HCT116 (cell line): ENCODE data around the gene DOC2A.

Experiments
- YY1 ChIP-seq: IDR thresholded peaks from 2 replicates; pipeline ENCODE4 v1.6.1; 2011; ENCODE audit warnings: low read length, low read depth, moderate library complexity, mild to moderate bottlenecking; ENCODE audit not compliant: insufficient replicate concordance; ENCODE audit errors: extremely low read depth
- TF ChIP-seq, protein P1 (sequence below), 3 experiments: fragments of 200-600 bp in 1 of 3; sonication (generic) in 1 of 3; IDR thresholded peaks in 2 of 3; conservative IDR thresholded peaks in 1 of 3; 2 replicates each; pipeline ENCODE4 v1.5.1; 2012 to 2017; ENCODE audit warnings: low read depth in 2 of 3, low read length in 2 of 3, antibody characterized with exemption in 1 of 3, borderline replicate concordance in 1 of 3, control low read depth in 1 of 3, mild to moderate bottlenecking in 1 of 3, mixed read lengths in 1 of 3, mixed run types in 1 of 3, moderate library complexity in 1 of 3; ENCODE audit not compliant: insufficient read depth in 1 of 3
- TF ChIP-seq, protein P2 (sequence below): IDR thresholded peaks from 2 replicates; pipeline ENCODE4 v1.6.1; 2012; ENCODE audit warnings: low read depth
- TF ChIP-seq, protein P3 (sequence below): IDR thresholded peaks from 2 replicates; pipeline ENCODE4 v1.6.1; 2012
- TF ChIP-seq, protein P4 (sequence below): IDR thresholded peaks from 2 replicates; pipeline ENCODE4 v1.6.1; 2012

DNA sequence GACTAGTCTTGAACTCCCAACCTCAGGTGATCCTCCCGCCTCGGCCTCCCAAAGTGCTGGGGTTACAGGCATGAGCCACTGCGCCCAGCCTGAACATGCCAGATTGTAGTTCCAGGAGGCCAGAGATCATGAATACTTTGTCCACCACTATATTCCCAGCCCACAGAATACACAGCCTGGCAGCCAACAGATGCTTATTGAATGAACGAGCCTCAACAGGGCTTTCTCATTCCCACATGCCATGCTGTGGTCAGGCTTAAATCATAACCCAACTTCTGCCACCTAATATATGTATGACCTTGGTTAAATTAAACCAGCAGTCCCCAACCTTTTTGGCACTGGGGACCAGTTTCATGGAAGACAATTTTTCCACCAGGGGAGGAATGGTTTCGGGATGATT, 52.1 kb downstream of the DOC2A start:
- TF ChIP-seq, protein P1, sequence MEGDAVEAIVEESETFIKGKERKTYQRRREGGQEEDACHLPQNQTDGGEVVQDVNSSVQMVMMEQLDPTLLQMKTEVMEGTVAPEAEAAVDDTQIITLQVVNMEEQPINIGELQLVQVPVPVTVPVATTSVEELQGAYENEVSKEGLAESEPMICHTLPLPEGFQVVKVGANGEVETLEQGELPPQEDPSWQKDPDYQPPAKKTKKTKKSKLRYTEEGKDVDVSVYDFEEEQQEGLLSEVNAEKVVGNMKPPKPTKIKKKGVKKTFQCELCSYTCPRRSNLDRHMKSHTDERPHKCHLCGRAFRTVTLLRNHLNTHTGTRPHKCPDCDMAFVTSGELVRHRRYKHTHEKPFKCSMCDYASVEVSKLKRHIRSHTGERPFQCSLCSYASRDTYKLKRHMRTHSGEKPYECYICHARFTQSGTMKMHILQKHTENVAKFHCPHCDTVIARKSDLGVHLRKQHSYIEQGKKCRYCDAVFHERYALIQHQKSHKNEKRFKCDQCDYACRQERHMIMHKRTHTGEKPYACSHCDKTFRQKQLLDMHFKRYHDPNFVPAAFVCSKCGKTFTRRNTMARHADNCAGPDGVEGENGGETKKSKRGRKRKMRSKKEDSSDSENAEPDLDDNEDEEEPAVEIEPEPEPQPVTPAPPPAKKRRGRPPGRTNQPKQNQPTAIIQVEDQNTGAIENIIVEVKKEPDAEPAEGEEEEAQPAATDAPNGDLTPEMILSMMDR (IDR thresholded peaks at IDR 0.05 in 2 of 3, conservative IDR thresholded peaks at IDR 0.05 in 1 of 3; ENCODE audit: borderline replicate concordance in 1 of 3, insufficient read depth in 1 of 3, low read depth in 2 of 3, low read length in 2 of 3): no peak
- TF ChIP-seq, protein P2, sequence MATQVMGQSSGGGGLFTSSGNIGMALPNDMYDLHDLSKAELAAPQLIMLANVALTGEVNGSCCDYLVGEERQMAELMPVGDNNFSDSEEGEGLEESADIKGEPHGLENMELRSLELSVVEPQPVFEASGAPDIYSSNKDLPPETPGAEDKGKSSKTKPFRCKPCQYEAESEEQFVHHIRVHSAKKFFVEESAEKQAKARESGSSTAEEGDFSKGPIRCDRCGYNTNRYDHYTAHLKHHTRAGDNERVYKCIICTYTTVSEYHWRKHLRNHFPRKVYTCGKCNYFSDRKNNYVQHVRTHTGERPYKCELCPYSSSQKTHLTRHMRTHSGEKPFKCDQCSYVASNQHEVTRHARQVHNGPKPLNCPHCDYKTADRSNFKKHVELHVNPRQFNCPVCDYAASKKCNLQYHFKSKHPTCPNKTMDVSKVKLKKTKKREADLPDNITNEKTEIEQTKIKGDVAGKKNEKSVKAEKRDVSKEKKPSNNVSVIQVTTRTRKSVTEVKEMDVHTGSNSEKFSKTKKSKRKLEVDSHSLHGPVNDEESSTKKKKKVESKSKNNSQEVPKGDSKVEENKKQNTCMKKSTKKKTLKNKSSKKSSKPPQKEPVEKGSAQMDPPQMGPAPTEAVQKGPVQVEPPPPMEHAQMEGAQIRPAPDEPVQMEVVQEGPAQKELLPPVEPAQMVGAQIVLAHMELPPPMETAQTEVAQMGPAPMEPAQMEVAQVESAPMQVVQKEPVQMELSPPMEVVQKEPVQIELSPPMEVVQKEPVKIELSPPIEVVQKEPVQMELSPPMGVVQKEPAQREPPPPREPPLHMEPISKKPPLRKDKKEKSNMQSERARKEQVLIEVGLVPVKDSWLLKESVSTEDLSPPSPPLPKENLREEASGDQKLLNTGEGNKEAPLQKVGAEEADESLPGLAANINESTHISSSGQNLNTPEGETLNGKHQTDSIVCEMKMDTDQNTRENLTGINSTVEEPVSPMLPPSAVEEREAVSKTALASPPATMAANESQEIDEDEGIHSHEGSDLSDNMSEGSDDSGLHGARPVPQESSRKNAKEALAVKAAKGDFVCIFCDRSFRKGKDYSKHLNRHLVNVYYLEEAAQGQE: no peak
- TF ChIP-seq, protein P3, sequence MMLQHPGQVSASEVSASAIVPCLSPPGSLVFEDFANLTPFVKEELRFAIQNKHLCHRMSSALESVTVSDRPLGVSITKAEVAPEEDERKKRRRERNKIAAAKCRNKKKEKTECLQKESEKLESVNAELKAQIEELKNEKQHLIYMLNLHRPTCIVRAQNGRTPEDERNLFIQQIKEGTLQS: no peak
- TF ChIP-seq, protein P4, sequence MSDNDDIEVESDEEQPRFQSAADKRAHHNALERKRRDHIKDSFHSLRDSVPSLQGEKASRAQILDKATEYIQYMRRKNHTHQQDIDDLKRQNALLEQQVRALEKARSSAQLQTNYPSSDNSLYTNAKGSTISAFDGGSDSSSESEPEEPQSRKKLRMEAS: no peak
- no peak for TF ChIP-seq YY1
